Activated CD4-positive, alpha-beta T cell treated with anti-CD3 and anti-CD28 coated beads for 4 hours (primary cell): Measurements from ENCODE around the gene KCNAB2.

ENCODE experiments used
- DNase-seq, 2 donors: peaks; one replicate each; pipeline ENCODE4 v3.0.0-alpha.2; 2020

Gene KCNAB2

DNA sequence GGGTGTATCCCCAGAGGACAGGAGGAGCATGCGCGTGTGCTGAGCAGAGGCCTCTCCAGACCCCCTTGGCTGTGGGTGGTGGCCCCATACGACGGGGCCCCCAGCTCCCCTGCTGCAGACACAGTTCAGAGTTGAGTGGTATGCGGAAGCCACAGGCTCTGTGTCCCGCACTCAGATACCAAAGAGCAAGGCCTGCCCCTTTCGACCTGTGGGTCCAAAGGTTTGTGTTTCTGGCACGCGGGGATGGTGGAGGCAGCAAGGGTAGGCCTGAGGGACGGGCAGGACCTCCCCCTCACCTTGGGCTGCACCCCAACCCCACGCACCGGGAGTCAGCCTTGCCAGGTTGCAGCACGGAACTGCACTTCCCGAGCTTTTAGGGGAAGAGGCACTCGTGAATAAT is at the start of gene KCNAB2:
Gene KCNAB2 (plus strand): TSS at position 328 of the 400 bp plus-strand sequence. CDS start 5,649 bp downstream, outside the sequence.
- DNase-seq = no peak

- no peak for DNase-seq
Observed at GRCh38 chr1:5996641-5997270, 48.9 kb upstream of the KCNAB2 start.

DNA sequence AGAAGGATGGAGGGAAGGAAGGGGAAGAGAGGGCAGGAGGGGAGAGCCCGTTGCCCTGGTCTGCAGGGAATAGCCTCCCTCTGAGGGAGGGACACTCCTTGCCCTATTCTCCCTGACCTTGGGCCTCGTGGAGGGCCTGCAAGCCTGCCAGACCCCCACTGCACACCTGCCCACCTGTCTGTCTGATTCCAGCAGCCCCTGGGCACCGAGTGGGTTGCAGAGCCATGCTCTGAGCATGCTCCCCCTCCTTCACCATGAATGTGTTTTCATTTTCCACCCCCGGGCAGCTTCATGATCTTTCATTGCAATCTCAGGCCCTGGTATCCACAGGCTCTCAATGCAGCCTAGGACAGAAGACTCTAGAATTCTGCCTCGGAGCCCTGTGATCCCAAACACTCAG is 48.4 kb upstream of the KCNAB2 start:
- no peak for DNase-seq

DNA sequence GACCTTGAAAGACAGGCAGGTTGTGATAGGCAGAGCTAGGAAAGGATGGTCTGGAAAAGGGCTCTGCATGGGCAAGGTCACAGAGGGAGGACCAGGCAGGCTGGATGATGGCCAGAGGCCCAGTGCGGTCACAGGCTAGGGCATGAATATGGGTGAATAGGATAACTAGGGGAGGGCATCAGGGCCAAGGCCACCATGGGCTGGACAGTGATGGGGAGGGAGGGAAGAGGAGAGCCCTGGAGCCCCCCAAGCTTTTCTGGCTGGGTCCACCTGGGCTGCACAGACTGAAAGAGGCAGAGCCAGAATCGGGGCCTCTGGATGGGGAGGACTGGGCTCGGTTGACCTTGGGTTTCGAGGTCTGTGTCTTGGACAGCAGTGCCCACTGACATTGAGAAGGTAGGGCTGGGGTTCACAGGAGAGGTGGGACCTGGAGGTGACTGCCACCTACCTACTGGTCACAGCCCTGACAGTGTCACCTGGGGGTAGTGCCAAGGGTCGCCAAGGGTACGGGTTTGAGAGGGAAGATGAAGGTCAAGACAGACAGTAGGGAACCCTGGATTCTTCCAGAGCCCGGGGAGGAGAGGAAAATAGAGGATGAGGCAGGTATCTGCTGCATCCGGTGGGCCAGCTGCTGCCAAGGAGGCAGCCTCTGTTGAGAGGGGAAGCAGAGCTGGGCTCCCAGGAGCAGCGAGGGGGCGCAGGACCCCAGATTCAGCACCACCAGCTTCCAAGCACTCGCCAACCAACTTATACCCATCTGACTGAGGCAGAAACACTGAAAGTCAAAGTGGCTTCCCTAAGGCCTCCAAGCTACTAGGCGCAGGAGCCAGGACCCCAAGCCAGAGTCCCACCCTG is 47.4 kb upstream of the KCNAB2 start:
- no peak for DNase-seq

DNA sequence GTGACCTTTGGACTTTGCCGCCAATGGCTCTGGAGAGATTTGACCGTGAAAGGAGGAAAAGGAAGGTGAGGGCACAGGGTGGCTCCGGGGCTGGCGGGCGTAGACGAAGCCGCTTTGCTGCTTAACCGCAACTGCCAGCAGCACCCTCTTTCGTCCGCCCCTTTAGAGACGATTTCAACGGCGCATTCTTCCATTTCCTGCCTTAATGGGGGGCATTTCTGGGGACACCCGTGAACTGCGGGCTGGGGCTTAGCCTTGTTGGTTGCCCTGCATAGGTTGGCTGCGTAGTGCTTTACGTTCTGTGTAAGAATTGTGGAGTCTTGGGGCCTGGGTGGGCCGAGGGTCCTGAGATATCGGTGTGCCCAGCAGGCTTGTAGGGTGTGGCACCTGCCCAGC is 46.8 kb upstream of the KCNAB2 start:
- no peak for DNase-seq

GRCh38 chr1:5999711-6000443 is 45.8 kb upstream of the KCNAB2 start:
- no peak for DNase-seq

DNA sequence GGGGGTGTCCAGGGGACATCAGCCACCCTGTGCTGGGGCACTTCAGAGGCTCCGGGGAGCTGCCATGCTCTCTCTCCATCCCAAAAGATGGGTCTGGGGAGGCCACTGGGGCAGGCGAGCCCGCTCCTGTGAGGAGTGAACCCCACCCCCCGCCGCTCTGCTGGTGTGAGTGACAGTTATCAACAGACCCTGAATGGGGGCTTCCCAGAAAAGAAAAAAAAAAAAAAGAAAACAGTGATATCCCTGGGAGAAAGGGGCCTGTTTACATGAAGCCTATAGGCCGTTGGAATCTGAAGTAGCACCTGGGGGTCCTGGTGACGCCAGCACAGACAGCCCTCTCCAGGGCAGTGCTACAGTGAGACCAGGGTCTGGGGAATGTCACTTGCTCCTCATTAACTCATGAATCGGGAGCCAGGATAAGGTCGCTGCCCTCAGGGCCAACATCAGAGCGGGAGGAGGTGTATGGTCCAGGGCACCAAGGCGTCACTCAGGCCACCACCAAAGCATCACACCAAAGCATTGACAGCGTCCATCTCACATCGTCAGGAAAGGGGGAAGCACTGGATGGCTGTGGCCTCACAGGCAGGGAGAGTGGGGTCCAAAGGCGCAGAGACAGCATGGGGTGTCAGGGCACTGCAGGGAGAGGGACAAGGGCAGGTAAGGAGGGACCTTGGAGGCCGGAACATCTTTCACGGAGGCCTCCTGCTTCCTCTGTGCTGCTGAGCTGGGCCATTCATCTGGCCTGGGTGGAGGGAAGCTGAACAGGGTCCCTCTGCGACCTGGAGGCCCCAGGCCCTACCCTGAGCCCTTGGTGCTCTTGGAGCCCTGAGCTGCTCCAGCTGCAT is 45.0 kb upstream of the KCNAB2 start:
- no peak for DNase-seq

- no peak for DNase-seq
Observed at GRCh38 chr1:6001992-6002576, 43.6 kb upstream of the KCNAB2 start.

DNA sequence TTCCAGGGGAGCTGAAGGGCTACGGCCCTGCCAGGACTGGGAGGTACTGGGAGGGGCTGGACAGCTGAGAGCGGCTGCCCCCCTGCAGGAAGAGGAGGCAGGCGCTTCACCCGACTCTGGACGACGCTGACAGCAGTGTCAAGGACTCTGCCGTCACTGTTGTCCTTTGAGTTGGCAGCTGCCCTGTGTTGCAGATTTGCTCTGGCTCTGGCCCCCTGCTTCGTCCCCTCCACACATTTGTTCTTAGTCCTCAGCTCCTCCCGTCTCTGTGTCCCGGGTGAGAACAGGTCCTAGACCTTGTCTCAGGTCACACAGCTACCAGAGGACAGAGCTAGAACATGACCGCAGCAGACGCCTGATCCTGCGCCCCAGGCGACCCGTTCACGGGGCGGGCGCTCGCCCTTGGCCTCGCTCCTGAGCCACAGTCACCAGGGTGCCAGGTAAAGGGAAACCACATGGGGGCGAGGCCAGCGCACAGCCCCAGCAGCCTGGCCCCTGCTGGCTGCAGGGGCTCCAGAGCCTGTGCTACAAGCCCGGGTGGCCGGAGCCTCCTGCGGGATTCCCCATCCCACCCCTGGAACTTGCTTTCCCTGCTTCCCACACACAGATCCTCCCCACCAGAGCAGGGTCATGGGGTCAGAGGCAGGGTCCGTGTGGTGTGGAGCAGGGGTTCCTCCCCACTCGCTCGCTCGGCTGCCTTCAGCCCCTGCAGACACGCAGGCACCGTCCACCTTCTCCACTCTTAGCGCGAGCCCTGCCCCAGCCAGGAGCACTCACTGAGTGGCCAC is 42.8 kb upstream of the KCNAB2 start:
- no peak for DNase-seq

- no peak for DNase-seq
Observed at GRCh38 chr1:6003568-6004411, 41.9 kb upstream of the KCNAB2 start.

DNA sequence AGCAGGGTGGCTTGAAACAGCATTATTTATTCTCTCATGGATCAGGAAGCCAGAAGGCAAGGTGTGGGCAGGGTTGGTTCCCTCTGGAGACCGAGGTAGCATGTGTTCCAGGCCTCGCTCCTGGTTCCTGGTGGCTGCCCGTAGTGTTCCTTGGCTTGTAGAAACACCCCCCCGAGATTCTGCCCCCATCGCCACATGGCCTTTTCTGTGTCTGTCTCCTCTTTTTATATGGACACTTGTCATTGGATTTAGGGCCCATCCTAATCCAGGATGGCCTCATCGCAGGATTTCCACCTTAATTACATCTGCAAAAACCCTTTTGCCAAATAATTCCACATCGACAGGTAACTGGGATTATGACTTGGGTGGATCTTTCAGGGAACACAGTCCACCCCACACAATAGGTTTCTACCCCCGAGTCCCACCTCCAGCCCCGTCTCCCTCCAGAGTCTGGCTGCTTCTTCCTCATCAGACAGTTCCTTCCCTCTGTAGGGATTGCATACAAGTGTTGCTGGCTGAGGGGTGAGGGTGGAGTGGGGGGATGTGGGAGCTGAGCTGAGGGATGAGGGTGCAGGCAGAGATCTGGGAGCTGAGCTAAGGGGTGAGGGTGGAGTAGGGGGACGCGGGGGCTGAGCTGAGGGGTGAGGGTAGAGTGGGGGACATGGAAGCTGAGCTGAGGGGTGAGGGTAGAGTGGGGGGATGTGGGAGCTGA is 41.1 kb upstream of the KCNAB2 start:
- no peak for DNase-seq

- DNase-seq = no peak
Observed at GRCh38 chr1:6005276-6005917, 40.3 kb upstream of the KCNAB2 start.

DNA sequence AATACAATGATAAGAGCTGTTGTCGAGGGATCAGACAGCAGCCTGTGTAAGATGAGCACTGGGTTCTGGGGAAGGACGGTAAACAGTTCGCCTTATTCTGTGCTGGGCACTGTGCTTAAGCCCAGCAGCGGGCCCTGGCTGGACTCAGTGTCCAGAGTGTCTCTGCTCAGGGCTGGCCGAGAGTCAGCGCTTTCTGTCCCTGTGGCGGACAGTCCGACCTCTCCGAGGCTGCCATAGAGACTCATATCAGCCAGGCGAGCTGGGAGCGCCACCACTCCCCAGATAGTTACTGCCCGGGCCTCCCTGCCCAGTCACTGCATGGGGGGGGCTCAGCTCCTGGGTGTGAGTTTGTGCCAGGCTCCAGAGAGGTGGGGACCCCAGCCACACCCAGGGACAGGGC is 38.8 kb upstream of the KCNAB2 start:
- DNase-seq = no peak

- peak in 1 of 2 donors; percentile 32 for DNase-seq
Observed at GRCh38 chr1:6007318-6008083, 38.2 kb upstream of the KCNAB2 start.

DNA sequence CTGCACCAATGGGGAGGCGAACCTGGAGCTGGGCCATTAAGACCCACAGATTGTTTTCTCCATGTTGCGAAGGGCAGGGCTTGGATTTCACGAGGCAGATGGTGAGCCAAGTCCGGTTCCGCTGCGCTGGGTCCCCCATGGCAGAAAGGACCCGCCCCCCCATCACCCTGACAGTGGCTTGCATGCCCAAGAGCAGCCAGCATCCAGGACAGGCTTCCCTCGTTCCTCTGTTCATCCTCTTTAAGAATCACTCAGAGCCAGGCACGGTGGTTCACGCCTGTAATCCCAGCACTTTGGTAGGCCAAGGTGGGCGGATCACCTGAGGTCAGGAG is 37.6 kb upstream of the KCNAB2 start:
- no peak for DNase-seq

DNA sequence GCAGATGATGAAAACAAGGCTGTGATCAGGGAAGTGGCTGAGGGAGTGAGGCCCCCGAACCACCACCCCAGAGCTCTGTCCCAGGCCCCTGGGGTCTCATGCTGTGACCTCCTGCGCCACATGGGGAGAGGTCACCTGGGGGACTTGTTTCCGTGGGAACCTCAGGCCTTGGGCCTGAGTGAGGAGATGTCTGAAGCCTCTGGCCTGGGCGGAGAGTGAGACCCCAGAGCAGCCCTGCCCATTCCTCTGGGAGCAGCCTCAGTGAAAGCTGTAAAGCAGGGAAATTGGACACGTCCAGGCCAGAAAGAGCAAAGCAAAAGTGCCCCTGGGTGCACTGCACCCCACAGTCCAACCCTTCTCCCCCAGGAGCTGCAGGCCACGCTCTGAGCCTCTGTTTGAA is 37.0 kb upstream of the KCNAB2 start:
- no peak for DNase-seq

DNA sequence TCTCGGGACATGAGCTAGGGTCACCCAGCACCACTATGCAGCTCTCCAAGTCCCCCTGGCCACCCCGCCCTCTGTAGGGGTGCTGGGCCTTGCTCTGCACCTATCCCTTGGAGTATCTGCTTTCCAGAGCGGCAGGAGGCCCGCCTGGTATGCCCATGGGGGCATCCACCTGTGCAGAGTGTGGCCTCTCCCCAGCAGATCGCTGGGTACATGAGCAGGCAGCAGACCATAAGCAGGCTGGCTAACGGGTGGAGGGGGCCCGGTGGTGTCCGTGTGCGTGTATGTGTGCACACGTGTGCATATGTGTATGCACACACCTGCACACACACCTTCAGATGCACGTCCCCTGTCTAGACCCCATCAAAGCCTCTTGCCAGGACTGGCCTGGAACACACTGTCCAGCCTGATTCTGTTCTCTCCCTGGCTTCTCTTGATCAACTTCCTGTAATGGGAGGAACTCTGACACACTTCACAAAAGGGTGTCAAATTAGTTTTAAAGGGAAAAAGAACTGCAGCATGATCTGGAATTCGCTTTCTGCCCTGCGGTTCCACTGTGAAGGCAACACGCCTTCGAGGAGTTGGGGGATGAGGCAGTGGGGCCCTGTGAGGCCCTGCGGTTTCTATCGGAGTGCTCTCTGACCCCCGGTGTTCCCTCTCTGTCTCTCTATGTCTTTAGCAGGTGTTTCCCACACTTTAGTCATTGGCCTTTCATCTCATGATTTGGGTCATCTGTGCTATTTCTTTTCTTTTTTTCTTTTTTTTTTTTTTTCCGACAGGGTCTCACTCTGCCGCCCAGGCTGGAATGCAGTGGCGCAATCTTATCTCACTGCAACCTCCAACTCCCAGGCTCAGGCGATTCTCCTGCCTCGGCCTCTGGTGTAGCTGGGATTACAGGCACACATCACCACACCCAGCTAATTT is 36.3 kb upstream of the KCNAB2 start:
- no peak for DNase-seq

DNA sequence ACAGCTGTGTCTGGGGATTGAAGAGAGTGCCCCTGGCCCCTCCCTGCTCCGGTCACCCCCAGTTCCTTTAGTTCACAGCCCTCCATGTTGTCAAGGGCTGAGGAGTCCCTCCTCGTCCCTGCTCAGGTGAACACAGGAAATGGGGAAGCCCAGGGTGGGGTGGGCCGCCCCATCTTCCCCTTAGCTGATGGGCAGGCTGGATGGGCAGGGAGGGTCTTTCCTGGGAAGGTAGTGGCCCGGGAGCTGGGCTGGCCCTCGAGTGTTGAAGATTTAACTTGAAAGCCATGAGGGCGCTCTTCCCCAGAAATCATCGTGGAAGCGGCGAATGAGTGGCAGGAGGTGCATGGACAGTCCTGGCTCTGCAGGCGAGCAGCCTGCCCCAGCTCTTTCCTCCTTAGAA is 35.1 kb upstream of the KCNAB2 start:
- no peak for DNase-seq
